ENCODE data around the gene ISM2. TPM values are rescaled to one million over a fixed set of nuclear protein-coding genes. Genes with fewer than 3 reads are reported as not detected.

ISM2 gene
- total RNA-seq, 1 experiment from 2014 or later, result 2.6 TPM

- H3K4me1 ChIP-seq (ENCODE audit: control insufficient read depth, insufficient read depth, low read length), result no peaks in the 10 kb centered on the region
- BruUV-seq (replicated peaks), result no TSS peak
- DNase-seq (ENCODE audit: low read depth, low spot score) (no peak), ATAC-seq (no peak)
- TF ChIP-seq TCF7L2 (IDR thresholded peaks at IDR 0.05; ENCODE audit: low read depth, low read length), result no peak
- no peak for TF ChIP-seq REST (IDR thresholded peaks at IDR 0.05; ENCODE audit: insufficient read depth in 1 of 2, low read depth in 2 of 2, low read length in 1 of 2)
- no peak for TF ChIP-seq SIN3A (IDR thresholded peaks at IDR 0.05; ENCODE audit: borderline replicate concordance, insufficient read depth, low read depth, low read length)
- no peak for TF ChIP-seq POLR2AphosphoS5 (IDR thresholded peaks at IDR 0.05; ENCODE audit: low read depth, low read length)
- no peak for TF ChIP-seq CTCF (IDR thresholded peaks at IDR 0.05)
- no peak overlapping the region for H3K4me3 ChIP-seq (ENCODE audit: low read depth in 2 of 2, low read length in 2 of 2)
- ChIA-PET POLR2A (no interaction called here), CTCF (no interaction called here)
- no peak overlapping the region for H3K27ac ChIP-seq (ENCODE audit: low read length)
- intact Hi-C loops (cut with micrococcal nuclease; ENCODE audit: unreplicated experiment) (loop anchor here (10.0 kb wide), 1 partner anchor 78 kb away; no protein-coding TSS in a partner anchor), in situ Hi-C loops (cut with HindIII; ENCODE audit: low pct_unique_long_range_greater_than_20kb, low sequenced_read_pairs) (no loop called here)
- H3K27me3 ChIP-seq (ENCODE audit: control insufficient read depth, insufficient read depth, low read length), result no peaks in the 10 kb centered on the region
- H3K9me3 ChIP-seq (ENCODE audit: control insufficient read depth, insufficient read depth, low read depth, low read length), result no peaks in the 10 kb centered on the region
- H3K36me3 ChIP-seq (ENCODE audit: control insufficient read depth, insufficient read depth, low read length), result no peaks in the 10 kb centered on the region; the same call in 1 of the 2 replicates
Measured at GRCh38 chr14:77543240-77543551, 44.6 kb upstream of the ISM2 start.

- ChIA-PET CTCF (no interaction called here), POLR2A (no interaction called here)
- no peaks in the 10 kb centered on the region for H3K4me1 ChIP-seq (ENCODE audit: control insufficient read depth, insufficient read depth, low read length)
- in situ Hi-C loops (cut with HindIII; ENCODE audit: low pct_unique_long_range_greater_than_20kb, low sequenced_read_pairs), result no loop called here
- intact Hi-C loops (cut with micrococcal nuclease; ENCODE audit: unreplicated experiment), result loop anchor here (10.0 kb wide), 1 partner anchor 78 kb away; no protein-coding TSS in a partner anchor
- no peak for TF ChIP-seq SIN3A (IDR thresholded peaks at IDR 0.05; ENCODE audit: borderline replicate concordance, insufficient read depth, low read depth, low read length)
- TF ChIP-seq REST (IDR thresholded peaks at IDR 0.05; ENCODE audit: insufficient read depth in 1 of 2, low read depth in 2 of 2, low read length in 1 of 2), result no peak
- no peak for TF ChIP-seq CTCF (IDR thresholded peaks at IDR 0.05)
- TF ChIP-seq TCF7L2 (IDR thresholded peaks at IDR 0.05; ENCODE audit: low read depth, low read length), result no peak
- TF ChIP-seq POLR2AphosphoS5 (IDR thresholded peaks at IDR 0.05; ENCODE audit: low read depth, low read length), result no peak
- no peak overlapping the region for H3K4me3 ChIP-seq (ENCODE audit: low read depth in 2 of 2, low read length in 2 of 2)
- H3K27ac ChIP-seq (ENCODE audit: low read length), result no peak overlapping the region
- H3K27me3 ChIP-seq (ENCODE audit: control insufficient read depth, insufficient read depth, low read length), result no peaks in the 10 kb centered on the region
- ATAC-seq (no peak), DNase-seq (ENCODE audit: low read depth, low spot score) (no peak)
- BruUV-seq (replicated peaks), result no TSS peak
- H3K36me3 ChIP-seq (ENCODE audit: control insufficient read depth, insufficient read depth, low read length), result no peaks in the 10 kb centered on the region; the same call in 1 of the 2 replicates
- H3K9me3 ChIP-seq (ENCODE audit: control insufficient read depth, insufficient read depth, low read depth, low read length), result no peaks in the 10 kb centered on the region
Measured at GRCh38 chr14:77542421-77543239, 44.0 kb upstream of the ISM2 start.
